AG09309 (cell line): ENCODE results near the gene NDUFS2.
"Not testable (repeated sequence)": the region's sequence is repeated elsewhere in the genome, so short reads cannot be mapped to it uniquely, and the experiment has no call there.

Source experiments
- DNase-seq: peaks from one replicate; pipeline ENCODE4 v3.0.0-alpha.2; 2010; ENCODE audit warnings: low read depth
- H3K4me3 ChIP-seq: 2 replicates; pipeline ENCODE4 v1.5.1; 2011; ENCODE audit warnings: mild to moderate bottlenecking, low read depth, low read length, moderate library complexity; ENCODE audit not compliant: control insufficient read depth
- CTCF ChIP-seq: IDR thresholded peaks from 2 replicates; pipeline ENCODE4 v1.5.1; 2011; ENCODE audit warnings: mild to moderate bottlenecking, low read depth, low read length, inconsistent platforms; ENCODE audit not compliant: insufficient read depth, control insufficient read depth; ENCODE audit errors: missing control alignments

The NDUFS2 gene

GRCh38 chr1:161222175-161223019 is 20.2 kb downstream of the NDUFS2 start:
- no peak for DNase-seq
- H3K4me3 ChIP-seq: no peak overlapping the region
- TF ChIP-seq CTCF: no peak

- TF ChIP-seq CTCF: no peak
- DNase-seq: no peak
- H3K4me3 ChIP-seq: no peak overlapping the region
These were observed 21.9 kb downstream of the NDUFS2 start for GRCh38 chr1:161223805-161224694.

GRCh38 chr1:161224695-161225087 is 22.5 kb downstream of the NDUFS2 start:
- not testable (repeated sequence) for H3K4me3 ChIP-seq, DNase-seq

DNA sequence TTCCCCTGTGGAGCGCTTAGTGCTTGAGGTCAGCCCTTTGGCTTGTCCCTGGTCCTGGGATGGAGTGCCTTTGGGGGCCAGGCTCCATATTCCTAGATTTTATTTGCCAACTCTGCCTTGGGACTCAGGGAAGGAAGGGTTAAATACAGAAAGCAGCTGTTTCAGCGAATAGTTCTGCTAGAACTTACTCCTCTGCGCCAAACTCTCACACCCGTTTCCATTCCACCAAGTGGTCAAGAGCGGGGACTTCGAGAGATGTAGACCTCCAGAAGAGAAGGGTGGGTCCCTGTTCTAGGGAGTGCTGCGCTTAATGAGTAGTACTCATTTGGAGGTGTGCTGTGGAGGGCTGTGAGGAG is 23.0 kb downstream of the NDUFS2 start:
- TF ChIP-seq CTCF: no peak

GRCh38 chr1:161225534-161226319 is 23.6 kb downstream of the NDUFS2 start, which contains the start of gene TOMM40L:
Gene TOMM40L (plus strand): TSS chr1:161226060. CDS start chr1:161226490, 430 bp downstream.
- peak within 1 kb of the TSS; percentile 89 for H3K4me3 ChIP-seq
- peak; percentile 100 for DNase-seq
- peak; percentile 72 for TF ChIP-seq CTCF

More for the DNA sequence above, 23.0 kb downstream of the NDUFS2 start:
- DNase-seq: no peak
- no peak overlapping the region for H3K4me3 ChIP-seq

- H3K4me3 ChIP-seq: peak overlapping the region; percentile 89
- no peak for TF ChIP-seq CTCF
- no peak for DNase-seq
These were observed 24.1 kb downstream of the NDUFS2 start for GRCh38 chr1:161226320-161226711.
